IPS-20b (cell line): ENCODE measurements around the gene DYNC2I2.
A peak's percentile ranks its signal among the peaks of the same experiment; 100 is the strongest.

Experiments used
- H3K27ac ChIP-seq: one replicate; pipeline ENCODE4 v1.5.1; 2013; ENCODE audit warnings: low read length
- H3K27me3 ChIP-seq: 2 replicates; pipeline ENCODE4 v1.6.1; 2013; ENCODE audit warnings: mild to moderate bottlenecking, low read length, inconsistent platforms; ENCODE audit not compliant: insufficient read depth
- H3K36me3 ChIP-seq: 2 replicates; pipeline ENCODE4 v1.6.1; 2013; ENCODE audit warnings: low read depth, mild to moderate bottlenecking, inconsistent platforms, low read length, moderate library complexity; ENCODE audit not compliant: insufficient read depth
- H3K4me1 ChIP-seq: 2 replicates; pipeline ENCODE4 v1.6.1; 2013; ENCODE audit warnings: mild to moderate bottlenecking, control low read depth, inconsistent platforms, low read length, moderate library complexity; ENCODE audit not compliant: insufficient read depth
- H3K4me3 ChIP-seq: 2 replicates; pipeline ENCODE4 v1.5.1; 2013; ENCODE audit warnings: mild to moderate bottlenecking, low read length, inconsistent platforms
- H3K9ac ChIP-seq: 2 replicates; pipeline ENCODE4 v1.6.1; 2013; ENCODE audit warnings: low read depth, mild to moderate bottlenecking, inconsistent platforms, low read length, moderate library complexity
- H3K9me3 ChIP-seq: 2 replicates; pipeline ENCODE4 v1.6.1; 2013; ENCODE audit warnings: mild to moderate bottlenecking, low read depth, low read length, inconsistent platforms; ENCODE audit not compliant: insufficient read depth

Gene DYNC2I2

DNA sequence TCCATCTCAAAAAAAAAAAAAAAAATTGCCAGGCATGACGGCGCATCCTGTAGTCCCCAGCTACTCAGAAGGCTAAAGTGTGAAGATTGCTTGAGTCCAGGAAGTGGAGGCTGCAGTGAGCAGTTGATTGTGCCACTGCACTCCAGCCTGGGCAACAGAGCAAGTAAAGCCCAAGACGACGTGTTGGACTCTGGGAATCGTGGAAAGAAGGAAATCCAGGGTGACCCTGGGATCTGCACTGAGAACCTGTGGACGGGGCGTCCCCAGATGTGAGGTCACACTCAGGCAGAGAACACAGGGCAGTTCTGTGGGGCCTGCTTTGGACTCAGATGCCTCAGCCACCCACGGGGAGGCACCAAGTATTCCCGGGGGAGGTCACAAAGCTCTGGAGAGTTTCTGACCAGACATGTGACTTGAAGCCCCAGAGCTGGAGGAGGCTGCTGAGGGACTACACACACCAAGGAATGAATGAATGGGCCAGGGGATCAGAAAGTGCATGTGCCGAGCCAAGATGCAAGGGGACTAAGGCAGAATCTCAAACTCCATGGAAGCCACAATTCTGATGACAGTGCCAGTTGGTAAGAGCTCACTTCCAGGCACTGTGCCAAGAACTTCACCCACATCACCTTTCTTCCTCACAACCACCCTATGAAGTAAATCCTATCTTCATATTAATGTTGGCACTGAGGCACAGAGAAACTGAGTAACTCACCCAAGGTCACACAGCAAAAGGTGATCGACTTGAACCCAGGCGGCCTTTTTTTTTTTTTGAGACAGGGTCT, 12.9 kb downstream of the DYNC2I2 start:
- no peak overlapping the region for H3K9ac ChIP-seq
- no peaks in the 10 kb centered on the region for H3K4me1 ChIP-seq
- H3K4me3 ChIP-seq: no peak overlapping the region
- H3K36me3 ChIP-seq: peaks cover 15% of the 10 kb centered on the region
- no peak overlapping the region for H3K27ac ChIP-seq
- H3K27me3 ChIP-seq: no peaks in the 10 kb centered on the region
- no peaks in the 10 kb centered on the region for H3K9me3 ChIP-seq

DNA sequence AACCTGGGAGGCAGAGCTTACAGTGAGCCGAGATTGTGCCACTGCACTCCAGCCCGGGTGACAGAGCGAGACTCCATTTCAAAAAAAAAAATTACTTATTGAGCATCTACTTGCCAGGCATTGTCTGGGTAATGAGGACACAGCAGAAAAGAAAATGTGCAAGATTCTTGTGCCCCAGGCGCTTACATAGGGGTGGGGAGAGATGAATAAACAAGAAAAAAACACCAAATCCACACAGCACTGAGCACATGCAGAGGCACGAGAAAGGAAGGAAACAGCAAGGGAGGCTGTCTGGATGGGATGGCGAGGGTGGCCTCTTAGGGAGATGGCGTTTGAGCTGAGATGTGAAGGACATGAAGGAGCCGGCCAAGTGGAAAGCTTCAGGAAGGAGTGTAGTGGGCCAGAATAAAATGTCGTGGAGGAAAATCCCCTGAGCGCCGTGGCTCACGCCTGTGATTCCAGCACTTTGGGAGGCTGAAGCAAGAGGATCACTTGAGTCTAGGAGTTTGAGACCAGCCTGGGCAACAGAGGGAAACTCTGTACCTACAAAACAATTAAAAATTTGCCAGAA, 13.9 kb downstream of the DYNC2I2 start:
- Histone ChIP-seq H3K9me3 (no peaks in the 10 kb centered on the region), H3K36me3 (peaks cover 21% of the 10 kb centered on the region), H3K4me1 (no peaks in the 10 kb centered on the region), H3K27ac (no peak overlapping the region), H3K27me3 (no peaks in the 10 kb centered on the region), H3K4me3 (no peak overlapping the region), H3K9ac (no peak overlapping the region)

DNA sequence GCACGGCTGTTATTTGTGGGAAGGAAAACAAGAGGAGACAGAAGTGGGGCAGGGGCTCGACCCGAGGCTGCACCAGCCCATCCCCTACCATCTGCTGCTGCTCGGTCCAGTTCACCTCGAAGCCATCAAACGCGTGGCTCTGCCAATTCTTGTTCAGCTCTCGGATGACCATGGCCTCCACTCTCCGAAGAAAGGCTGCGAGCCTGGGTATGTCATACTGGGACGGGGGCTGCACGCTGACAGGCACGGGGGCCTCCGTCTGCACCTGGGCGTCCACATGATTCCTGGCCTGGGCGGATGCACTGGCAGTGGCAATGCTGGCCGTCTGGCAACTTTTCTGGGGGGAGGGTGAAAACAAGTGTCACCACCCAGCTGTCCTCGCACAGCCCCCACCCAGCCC, 16.0 kb downstream of the DYNC2I2 start:
- Histone ChIP-seq H3K27ac (no peak overlapping the region), H3K9me3 (no peaks in the 10 kb centered on the region), H3K4me1 (peaks cover 7% of the 10 kb centered on the region; the same call in 1 of the 2 replicates), H3K27me3 (no peaks in the 10 kb centered on the region), H3K9ac (no peak overlapping the region), H3K36me3 (peaks cover 37% of the 10 kb centered on the region), H3K4me3 (no peak overlapping the region)

DNA sequence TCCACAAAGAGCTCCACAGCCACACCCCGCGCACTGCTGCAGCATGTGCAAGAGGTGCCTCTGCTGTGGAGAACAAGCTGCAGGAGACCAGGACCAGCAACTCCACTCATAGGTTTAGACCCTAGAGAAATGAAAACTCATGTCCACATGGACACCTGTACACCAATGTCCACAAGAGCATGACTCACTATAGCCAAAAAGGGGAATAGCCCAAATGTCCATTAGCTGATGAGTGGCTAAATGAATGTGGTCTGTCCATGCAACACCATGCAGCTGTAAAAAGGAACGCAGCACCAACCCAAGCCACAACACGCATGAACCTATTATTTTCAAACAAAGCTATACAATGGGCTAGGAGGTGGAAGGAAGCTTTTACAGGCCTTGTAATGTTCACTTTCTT, 18.1 kb downstream of the DYNC2I2 start:
- Histone ChIP-seq H3K27me3 (no peaks in the 10 kb centered on the region), H3K27ac (no peak overlapping the region), H3K4me1 (peaks cover 7% of the 10 kb centered on the region; the same call in 1 of the 2 replicates), H3K9me3 (no peaks in the 10 kb centered on the region), H3K9ac (no peak overlapping the region), H3K4me3 (no peak overlapping the region), H3K36me3 (peaks cover 51% of the 10 kb centered on the region)

DNA sequence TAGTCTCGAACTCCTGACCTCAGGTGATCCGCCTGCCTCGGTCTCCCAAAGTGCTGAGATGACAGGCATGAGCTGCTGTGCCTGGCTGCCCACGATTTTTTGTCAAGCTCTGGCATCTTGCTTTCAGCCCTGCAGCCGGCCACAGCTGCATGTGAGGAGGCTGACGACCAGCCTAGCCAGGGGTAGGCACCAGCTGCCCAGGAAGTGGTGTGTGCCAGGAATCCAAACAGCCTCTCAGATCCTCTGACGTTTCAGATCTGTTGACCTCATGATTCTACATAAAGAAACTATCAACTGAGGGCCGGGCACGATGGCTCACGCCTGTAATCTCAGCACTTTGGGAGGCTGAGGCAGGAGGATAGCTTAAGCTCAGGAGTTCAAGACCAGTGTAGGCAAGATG, 19.0 kb downstream of the DYNC2I2 start:
- Histone ChIP-seq H3K36me3 (peaks cover 60% of the 10 kb centered on the region), H3K9ac (no peak overlapping the region), H3K4me1 (peaks cover 7% of the 10 kb centered on the region; the same call in 1 of the 2 replicates), H3K4me3 (no peak overlapping the region), H3K27ac (no peak overlapping the region), H3K27me3 (no peaks in the 10 kb centered on the region), H3K9me3 (no peaks in the 10 kb centered on the region)

DNA sequence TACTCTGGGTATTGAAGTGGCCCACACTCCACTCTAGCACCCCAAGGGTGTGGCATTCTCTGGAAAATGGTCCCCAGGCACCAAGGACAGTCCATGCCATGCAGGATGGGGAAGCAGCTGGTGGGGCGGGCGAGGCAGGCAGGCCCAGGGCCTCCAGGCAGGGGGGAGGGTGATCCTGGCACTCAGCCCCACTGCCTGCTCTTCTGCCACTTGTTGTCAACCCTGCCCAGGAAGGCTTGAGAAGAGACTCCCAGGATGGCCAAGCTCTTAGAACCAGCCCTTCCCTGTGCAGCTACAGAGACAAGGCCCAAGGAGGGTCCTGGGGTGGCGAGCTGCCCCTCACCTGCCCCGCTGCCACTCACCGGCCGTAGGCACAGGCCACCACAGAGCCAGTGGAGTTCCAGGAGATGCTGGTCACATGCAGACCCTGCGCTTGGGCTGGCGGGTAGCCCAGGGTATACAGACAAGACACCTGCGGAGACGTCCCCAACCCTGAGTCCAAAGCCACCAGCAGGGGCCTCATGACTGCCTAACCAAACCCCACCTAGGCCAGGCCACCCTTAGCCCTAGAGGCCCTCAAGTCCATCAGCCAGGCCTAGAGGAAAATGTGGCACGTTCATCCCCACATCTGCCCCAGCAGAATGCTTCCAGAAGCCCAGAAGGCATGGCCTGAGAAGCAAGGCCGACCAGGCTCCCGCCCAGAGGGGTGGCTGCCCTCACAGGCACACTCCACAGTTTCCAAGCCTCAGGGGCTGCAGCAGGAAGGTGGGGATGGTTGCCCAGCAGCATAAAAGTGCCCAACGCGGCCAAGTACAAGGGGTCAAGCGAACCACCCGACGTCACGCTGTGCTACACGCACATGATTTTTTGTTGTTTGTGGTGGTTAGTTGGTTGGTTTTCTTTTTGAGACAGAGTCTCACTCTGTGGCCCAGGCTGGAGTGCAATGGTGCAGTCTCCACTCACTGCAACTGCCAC, 19.8 kb downstream of the DYNC2I2 start:
- peaks cover 7% of the 10 kb centered on the region; the same call in 1 of the 2 replicates for H3K4me1 ChIP-seq
- H3K27me3 ChIP-seq: no peaks in the 10 kb centered on the region
- no peak overlapping the region for H3K9ac ChIP-seq
- H3K4me3 ChIP-seq: no peak overlapping the region
- H3K27ac ChIP-seq: no peak overlapping the region
- H3K9me3 ChIP-seq: no peaks in the 10 kb centered on the region
- H3K36me3 ChIP-seq: peaks cover 68% of the 10 kb centered on the region

DNA sequence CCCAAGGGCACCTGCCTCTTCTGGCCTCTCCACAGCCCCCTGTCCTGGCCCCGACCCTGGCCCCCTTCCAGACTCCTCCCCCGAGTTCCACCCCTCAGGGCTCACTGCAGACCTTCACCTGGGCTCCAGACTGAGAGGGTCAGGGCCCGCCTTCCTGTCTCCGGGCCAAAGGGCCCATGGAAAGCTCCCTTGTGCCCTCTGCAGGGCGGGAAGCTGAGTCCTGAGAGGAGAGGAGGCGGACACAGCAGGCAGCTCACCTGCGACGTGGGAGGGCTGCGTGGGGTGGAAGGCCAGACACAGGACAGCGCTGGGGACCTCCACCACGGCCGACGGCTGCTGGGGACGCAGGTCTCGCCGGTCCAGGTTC, 20.6 kb downstream of the DYNC2I2 start:
- no peaks in the 10 kb centered on the region for H3K9me3 ChIP-seq
- H3K27me3 ChIP-seq: no peaks in the 10 kb centered on the region
- peaks cover 71% of the 10 kb centered on the region for H3K36me3 ChIP-seq
- peak overlapping the region; percentile 24 for H3K27ac ChIP-seq
- peaks cover 7% of the 10 kb centered on the region; the same call in 1 of the 2 replicates for H3K4me1 ChIP-seq
- no peak overlapping the region for H3K9ac ChIP-seq
- no peak overlapping the region for H3K4me3 ChIP-seq

DNA sequence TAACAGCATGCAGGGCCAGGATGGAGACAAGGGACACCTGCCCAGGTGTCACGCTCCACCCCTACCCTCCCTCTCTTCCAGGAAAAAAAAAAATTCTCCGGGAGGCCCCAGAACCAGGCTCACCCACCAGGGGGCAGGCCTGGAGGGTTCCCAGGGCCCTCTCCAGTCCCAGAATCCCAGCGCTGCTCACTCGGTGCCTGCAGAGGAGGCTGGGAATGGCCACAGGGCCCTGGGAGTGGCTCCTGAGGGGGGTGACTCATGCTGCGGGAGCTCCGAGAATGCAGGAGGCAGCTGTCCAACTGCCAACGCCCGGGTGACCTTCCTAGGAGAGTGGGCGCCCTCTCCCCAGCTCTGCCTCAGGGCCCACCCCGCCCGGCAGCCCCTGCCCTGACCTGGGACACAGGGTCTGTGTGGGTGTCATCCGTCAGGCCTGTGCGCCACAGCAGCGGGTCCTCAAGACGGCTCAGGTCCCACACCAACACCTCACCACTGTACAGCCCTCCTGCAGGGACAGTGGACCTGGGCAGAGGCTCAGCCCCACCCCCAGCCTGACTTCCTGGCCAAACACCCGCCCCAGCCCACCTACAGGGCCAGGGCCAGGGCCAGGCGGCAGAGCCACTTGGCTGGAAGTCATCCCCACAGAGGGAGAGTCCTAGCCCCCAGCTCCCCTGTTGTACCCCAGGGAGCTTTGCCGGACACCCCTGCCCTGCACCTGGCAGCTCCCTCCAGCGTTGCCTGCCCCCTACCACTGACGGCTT, 21.2 kb downstream of the DYNC2I2 start:
- H3K4me3 ChIP-seq: no peak overlapping the region
- no peaks in the 10 kb centered on the region for H3K27me3 ChIP-seq
- peaks cover 7% of the 10 kb centered on the region; the same call in 1 of the 2 replicates for H3K4me1 ChIP-seq
- H3K27ac ChIP-seq: peak overlapping the region; percentile 24
- peaks cover 68% of the 10 kb centered on the region for H3K36me3 ChIP-seq
- no peak overlapping the region for H3K9ac ChIP-seq
- H3K9me3 ChIP-seq: no peaks in the 10 kb centered on the region

DNA sequence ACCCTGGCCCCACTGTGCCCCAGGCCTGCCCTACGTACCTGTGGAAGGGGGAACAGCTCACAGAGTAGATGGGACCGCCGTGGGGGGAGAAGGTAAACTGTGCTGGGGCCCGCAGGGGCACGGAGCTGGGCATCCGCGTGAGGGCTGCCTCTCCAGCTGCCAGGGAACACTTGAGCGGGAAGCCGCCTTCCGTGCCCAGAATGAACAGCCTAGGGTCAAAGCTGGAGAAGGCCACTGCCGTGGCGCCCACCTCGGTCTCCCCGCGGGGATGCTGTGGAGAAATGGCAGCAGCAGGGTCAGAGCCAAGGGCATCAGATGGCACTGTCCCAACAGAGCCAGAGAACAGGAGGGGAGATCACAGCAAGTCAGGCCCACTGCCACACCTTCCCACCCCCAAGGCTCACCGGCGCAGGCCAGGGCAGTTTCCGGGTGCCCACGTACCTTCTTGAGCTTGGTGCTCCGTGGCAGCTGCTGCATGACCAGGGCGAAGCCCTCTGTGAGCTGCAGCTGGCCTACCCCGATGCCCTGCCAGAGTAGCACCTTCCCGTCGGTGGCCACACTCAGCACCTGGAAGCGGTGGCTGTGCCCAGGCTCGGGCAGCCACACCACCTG, 21.9 kb downstream of the DYNC2I2 start:
- Histone ChIP-seq H3K4me3 (no peak overlapping the region), H3K36me3 (peaks cover 72% of the 10 kb centered on the region), H3K27me3 (no peaks in the 10 kb centered on the region), H3K9me3 (no peaks in the 10 kb centered on the region), H3K9ac (no peak overlapping the region), H3K4me1 (peaks cover 7% of the 10 kb centered on the region; the same call in 1 of the 2 replicates), H3K27ac (no peak overlapping the region)

DNA sequence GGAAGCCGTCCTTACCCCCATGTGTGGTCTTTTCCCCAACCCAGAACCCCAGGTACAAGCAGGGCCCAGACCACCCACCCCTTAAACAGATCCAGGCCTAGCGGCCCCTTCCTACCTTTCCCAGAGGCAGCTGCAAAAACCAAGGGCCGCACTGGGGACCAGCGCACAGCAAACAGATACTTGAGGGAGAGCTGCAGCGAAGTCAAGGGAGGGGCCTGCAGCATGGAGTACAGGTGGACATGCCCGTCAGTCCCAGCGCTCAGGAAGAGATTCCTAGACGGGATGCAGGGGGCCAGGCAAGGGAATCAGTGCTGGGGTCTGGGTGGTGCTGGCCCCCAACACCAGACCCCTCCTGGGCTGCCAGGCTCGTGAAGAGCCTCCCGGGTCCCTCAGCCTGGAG, 22.5 kb downstream of the DYNC2I2 start:
- H3K4me3 ChIP-seq: no peak overlapping the region
- H3K27ac ChIP-seq: no peak overlapping the region
- peaks cover 72% of the 10 kb centered on the region for H3K36me3 ChIP-seq
- H3K27me3 ChIP-seq: no peaks in the 10 kb centered on the region
- peaks cover 7% of the 10 kb centered on the region; the same call in 1 of the 2 replicates for H3K4me1 ChIP-seq
- no peak overlapping the region for H3K9ac ChIP-seq
- no peaks in the 10 kb centered on the region for H3K9me3 ChIP-seq

DNA sequence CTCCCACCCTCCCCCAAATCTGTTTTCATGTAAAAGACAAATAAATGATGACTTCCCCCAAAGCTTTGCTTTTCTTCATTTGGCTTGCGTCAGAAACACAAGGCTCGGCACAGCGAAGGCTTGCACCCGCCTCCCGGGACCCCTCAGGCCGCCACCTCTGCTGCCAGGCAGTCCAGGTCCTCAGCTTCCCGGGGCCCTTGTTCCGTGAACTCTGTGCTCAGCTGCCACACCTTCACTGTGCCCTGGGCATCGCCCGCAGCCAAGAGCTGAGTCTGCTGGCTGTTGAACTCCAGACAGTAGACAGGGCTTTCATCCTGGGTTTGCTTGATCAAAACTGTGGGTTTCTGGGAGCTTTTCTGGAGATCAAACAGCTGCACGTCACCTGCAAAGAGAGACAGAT, 23.0 kb downstream of the DYNC2I2 start:
- Histone ChIP-seq H3K4me3 (no peak overlapping the region), H3K4me1 (peaks cover 7% of the 10 kb centered on the region; the same call in 1 of the 2 replicates), H3K36me3 (peaks cover 71% of the 10 kb centered on the region)

More for the DNA sequence above, 23.0 kb downstream of the DYNC2I2 start:
- no peak overlapping the region for H3K27ac ChIP-seq
- no peak overlapping the region for H3K9ac ChIP-seq
- no peaks in the 10 kb centered on the region for H3K27me3 ChIP-seq
- H3K9me3 ChIP-seq: no peaks in the 10 kb centered on the region
